AG04450 (cell line): ENCODE measurements around the gene DOK5. TPM values are rescaled to one million over a fixed set of nuclear protein-coding genes. Genes with fewer than 3 reads are reported as not detected.

Experiments
- CTCF ChIA-PET: fragments of 300-600, 350-600 bp; formaldehyde crosslinking; extraction: SDS; loops from one replicate; lab custom pipeline; 2022; ENCODE audit warnings: antibody characterized with exemption, inconsistent platforms; lab: Charles Lee
- POLR2A ChIA-PET: fragments of 350-600 bp; formaldehyde crosslinking; extraction: SDS; loops from one replicate; lab custom pipeline; 2021; ENCODE audit warnings: antibody characterized with exemption, inconsistent platforms; lab: Yijun Ruan, JAX
- DNase-seq: peaks from one replicate; pipeline ENCODE4 v3.0.0-alpha.2; 2011; ENCODE audit warnings: low read depth, low spot score
- H3K27ac ChIP-seq: one replicate; pipeline ENCODE4 v1.5.1; 2012; ENCODE audit warnings: low read depth, low read length, control low read depth
- H3K27me3 ChIP-seq: one replicate; pipeline ENCODE4 v1.6.0; 2012; ENCODE audit warnings: low read length; ENCODE audit not compliant: control insufficient read depth, insufficient read depth
- H3K4me3 ChIP-seq: 2 replicates; pipeline ENCODE4 v1.5.1; 2011; ENCODE audit warnings: mild to moderate bottlenecking, low read depth, low read length, control low read depth
- H3K9me3 ChIP-seq: 2 replicates; pipeline ENCODE4 v1.5.1; 2012; ENCODE audit warnings: low read length; ENCODE audit not compliant: control insufficient read depth, insufficient read depth
- CTCF ChIP-seq: IDR thresholded peaks from 2 replicates; pipeline ENCODE4 v1.5.1; 2011; ENCODE audit warnings: low read depth, low read length, control low read depth, inconsistent platforms
- polyA plus RNA-seq: library from polyadenylated mRNA; depleted of rRNA; stranded (reverse); fragments of >200 nt; gene quantifications from 2 replicates; pipeline ENCODE4 v1.2.3, GENCODE V29; 2011

Gene DOK5
- polyA plus RNA-seq, 1 experiment = 1.9 TPM

GRCh38 chr20:54525916-54526590, 50.7 kb downstream of the DOK5 start:
- Histone ChIP-seq H3K9me3 (no peaks in the 10 kb centered on the region), H3K27me3 (no peaks in the 10 kb centered on the region), H3K4me3 (no peak overlapping the region), H3K27ac (no peak overlapping the region)
- POLR2A ChIA-PET = no interaction called here
- no peak for TF ChIP-seq CTCF
- no peak for DNase-seq
- CTCF ChIA-PET = no interaction called here

GRCh38 chr20:54526801-54527200, 51.4 kb downstream of the DOK5 start:
- ChIA-PET CTCF (no interaction called here), POLR2A (no interaction called here)
- H3K27ac ChIP-seq = no peak overlapping the region
- H3K27me3 ChIP-seq = no peaks in the 10 kb centered on the region
- DNase-seq = no peak
- H3K9me3 ChIP-seq = no peaks in the 10 kb centered on the region
- TF ChIP-seq CTCF = no peak
- H3K4me3 ChIP-seq = no peak overlapping the region

DNA sequence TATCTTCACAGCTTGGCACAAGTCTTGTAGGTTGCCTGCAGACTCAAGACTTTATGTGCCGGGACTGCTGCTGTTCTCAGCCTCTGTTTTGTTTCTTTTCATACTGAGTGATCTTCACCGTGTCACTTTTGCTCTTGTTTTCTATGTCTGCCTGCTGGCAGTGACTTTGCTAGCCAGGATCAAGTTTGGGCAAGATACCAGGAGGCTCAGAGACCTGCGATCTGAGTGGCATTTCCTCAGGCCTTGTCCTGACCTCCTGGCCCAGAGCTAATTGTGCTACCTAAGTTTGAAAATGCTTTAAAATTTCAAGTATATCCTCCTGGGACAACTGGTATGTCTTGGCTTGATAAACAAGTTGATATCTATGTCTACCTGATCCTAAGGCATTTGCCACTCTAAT, 57.2 kb downstream of the DOK5 start:
- no peak overlapping the region for H3K27ac ChIP-seq
- TF ChIP-seq CTCF = no peak
- no peaks in the 10 kb centered on the region for H3K9me3 ChIP-seq
- no peaks in the 10 kb centered on the region for H3K27me3 ChIP-seq
- POLR2A ChIA-PET = no interaction called here
- DNase-seq = no peak
- CTCF ChIA-PET = no interaction called here
- H3K4me3 ChIP-seq = no peak overlapping the region

DNA sequence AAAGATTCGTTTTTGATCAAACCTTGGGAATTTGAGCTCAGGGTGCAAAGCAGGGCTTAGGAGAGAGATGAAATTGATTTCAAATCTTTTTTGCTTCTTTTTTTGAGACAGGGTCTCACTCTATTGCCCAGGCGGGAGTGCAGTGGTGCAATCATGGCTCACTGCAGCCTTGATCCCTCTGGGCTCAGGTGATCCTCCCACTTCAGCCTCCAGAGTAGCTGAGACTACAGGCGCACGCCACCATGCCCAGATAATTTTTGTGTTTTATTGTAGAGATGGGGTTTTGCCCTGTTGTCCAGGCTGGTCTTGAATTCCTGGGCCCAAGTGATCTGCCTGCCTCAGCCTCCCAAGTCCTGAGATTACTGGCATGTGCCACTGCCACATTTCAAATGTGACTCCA, 58.7 kb downstream of the DOK5 start:
- Histone ChIP-seq H3K27me3 (no peaks in the 10 kb centered on the region), H3K9me3 (peaks cover 2% of the 10 kb centered on the region; the same call in 1 of the 2 replicates), H3K27ac (no peak overlapping the region), H3K4me3 (no peak overlapping the region)
- no peak for DNase-seq
- POLR2A ChIA-PET = no interaction called here
- TF ChIP-seq CTCF = no peak
- CTCF ChIA-PET = interaction anchor here (0.6 to 1.0 kb wide), 2 partner anchors 8 to 112 kb away, joined by 3 to 4 read pairs; no protein-coding TSS in a partner anchor

GRCh38 chr20:54535033-54535432, 59.6 kb downstream of the DOK5 start:
- CTCF ChIA-PET = no interaction called here
- Histone ChIP-seq H3K27ac (no peak overlapping the region), H3K27me3 (no peaks in the 10 kb centered on the region), H3K9me3 (peaks cover 2% of the 10 kb centered on the region; the same call in 1 of the 2 replicates), H3K4me3 (no peak overlapping the region)
- POLR2A ChIA-PET = no interaction called here
- TF ChIP-seq CTCF = no peak
- no peak for DNase-seq
